ENCODE results near the gene KCP.
A peak's percentile ranks its signal among the peaks of the same experiment; 100 is the strongest.

GRCh38 chr7:128883622-128884448 lies 26.7 kb downstream of the KCP start:
- TF ChIP-seq CTCF (IDR thresholded peaks at IDR 0.05 in 2 of 3, conservative IDR thresholded peaks at IDR 0.05 in 1 of 3; ENCODE audit: control insufficient read depth in 2 of 3, extremely low read depth in 1 of 3, insufficient read depth in 1 of 3, low read depth in 3 of 3, low read length in 3 of 3) = peak; percentile 90 to 96 (median 91)
- TF ChIP-seq POLR2AphosphoS5 (IDR thresholded peaks at IDR 0.05; ENCODE audit: low read length) = 0 out of 2 replicates have a peak, but pooled peaks have one; percentile 31
- TF ChIP-seq NRF1 (conservative IDR thresholded peaks at IDR 0.05; ENCODE audit: low read depth, low read length) = no peak
- TF ChIP-seq JUNB (IDR thresholded peaks at IDR 0.05) = peak; percentile 73; the same call in 1 of the 2 replicates
- peak; percentile 81 for TF ChIP-seq RAD21 (IDR thresholded peaks at IDR 0.05; ENCODE audit: insufficient read depth, low read depth, low read length)

Data from GM12878 (cell line).